H1 (cell line): ENCODE measurements around the gene ZPR1. TPM values are rescaled to one million over a fixed set of nuclear protein-coding genes. Genes with fewer than 3 reads are reported as not detected.

Experiments used
- BACH1 ChIP-seq: IDR thresholded peaks from 2 replicates; pipeline ENCODE4 v1.6.1; 2012; ENCODE audit warnings: low read length, improper control_type of control experiment
- CHD1 ChIP-seq: IDR thresholded peaks from 2 replicates; pipeline ENCODE4 v1.6.1; 2012; ENCODE audit warnings: low read depth, low read length, improper control_type of control experiment
- JUND ChIP-seq: IDR thresholded peaks from 2 replicates; pipeline ENCODE4 v1.6.1; 2011; ENCODE audit warnings: mild to moderate bottlenecking, improper control_type of control experiment, low read length
- KDM5A ChIP-seq: fragments of 200-600 bp; IDR thresholded peaks from 2 replicates; pipeline ENCODE4 v1.7.1; 2012; ENCODE audit warnings: mild to moderate bottlenecking, low read length, inconsistent platforms, mixed read lengths
- NANOG ChIP-seq: IDR thresholded peaks from 2 replicates; pipeline ENCODE4 v1.6.1; 2011; ENCODE audit warnings: low read length, low read depth, mild to moderate bottlenecking, inconsistent platforms; ENCODE audit not compliant: insufficient read depth, poor library complexity, severe bottlenecking
- SP1 ChIP-seq: IDR thresholded peaks from 2 replicates; pipeline ENCODE4 v1.6.1; 2011; ENCODE audit warnings: low read depth, low read length
- SRF ChIP-seq: IDR thresholded peaks from 2 replicates; pipeline ENCODE4 v1.6.1; 2011; ENCODE audit warnings: mild to moderate bottlenecking, low read depth, low read length, moderate library complexity
- TAF1 ChIP-seq: IDR thresholded peaks from 2 replicates; pipeline ENCODE4 v1.6.1; 2011; ENCODE audit warnings: mild to moderate bottlenecking, low read depth, low read length
- TCF12 ChIP-seq: IDR thresholded peaks from 2 replicates; pipeline ENCODE4 v1.6.1; 2011; ENCODE audit warnings: low read depth, mild to moderate bottlenecking, low read length
- polyA plus RNA-seq, 7 experiments: library from polyadenylated mRNA; depleted of rRNA in 3 of 7; stranded (reverse) in 5 of 7; unstranded in 2 of 7; fragments of >200 nt in 5 of 7; fragments of 200-250 nt in 2 of 7; gene quantifications; 1 replicate in 5 of 7; 2 replicates in 1 of 7; 4 replicates in 1 of 7; pipeline versions ENCODE4 v1.2.1 to v1.2.3, GENCODE V29; 2011 to 2013; ENCODE audit warnings: missing spikeins in 2 of 7, mixed read lengths in 2 of 7
- total RNA-seq: library from RNA; stranded (reverse); fragmentation: NEBNext Ultra II Directional; extraction: Animal tissue kit (Norgen Biotek cat#: 25700); gene quantifications from 2 replicates; pipeline ENCODE4 v1.2.1, GENCODE V29; 2021

Gene ZPR1
- total and polyA plus RNA-seq, 2 of the 8 experiments (the other 6 are each of a cell fraction or from before 2014, with no cell fraction given): 36.7 to 70.5 TPM

- no peak for TF ChIP-seq NANOG
- no peak for TF ChIP-seq TCF12
- no peak for TF ChIP-seq SRF
- TF ChIP-seq KDM5A: no peak
- TF ChIP-seq JUND: no peak
- no peak for TF ChIP-seq BACH1
- TF ChIP-seq TAF1: no peak
- no peak for TF ChIP-seq SP1
- TF ChIP-seq CHD1: no peak
Measured at GRCh38 chr11:116813170-116813569, 25.3 kb upstream of the ZPR1 start (continued).
